Measurements from ENCODE around the gene SPACA5B.

The SPACA5B gene

GRCh38 chrX:48179691-48180090, 49.3 kb downstream of the SPACA5B start:
- TF ChIP-seq YY1 (IDR thresholded peaks at IDR 0.05; ENCODE audit: low read depth) (no peak), FOXM1 (IDR thresholded peaks at IDR 0.05; ENCODE audit: borderline replicate concordance, low read depth) (no peak), MAX (IDR thresholded peaks at IDR 0.05) (no peak), REST (IDR thresholded peaks at IDR 0.05; ENCODE audit: low read depth) (no peak), USF1 (IDR thresholded peaks at IDR 0.05) (no peak), CEBPB (IDR thresholded peaks at IDR 0.05) (no peak), RAD21 (IDR thresholded peaks at IDR 0.05; ENCODE audit: low read depth) (no peak), CREB1 (IDR thresholded peaks at IDR 0.05; ENCODE audit: low read depth) (no peak), EGR1 (IDR thresholded peaks at IDR 0.05) (no peak), ZBTB7A (IDR thresholded peaks at IDR 0.05; ENCODE audit: low read depth) (no peak), TAF1 (IDR thresholded peaks at IDR 0.05; ENCODE audit: low read depth) (no peak), NFIC (IDR thresholded peaks at IDR 0.05) (no peak), TCF12 (IDR thresholded peaks at IDR 0.05; ENCODE audit: low read depth) (no peak), EP300 (IDR thresholded peaks at IDR 0.05; ENCODE audit: borderline replicate concordance) (no peak), TEAD4 (IDR thresholded peaks at IDR 0.05) (no peak)

- no peak for TF ChIP-seq TAF1 (IDR thresholded peaks at IDR 0.05; ENCODE audit: low read depth)
- TF ChIP-seq TCF12 (IDR thresholded peaks at IDR 0.05; ENCODE audit: low read depth): no peak
- TF ChIP-seq MAX (IDR thresholded peaks at IDR 0.05): no peak
- TF ChIP-seq EGR1 (IDR thresholded peaks at IDR 0.05): no peak
- no peak for TF ChIP-seq REST (IDR thresholded peaks at IDR 0.05; ENCODE audit: low read depth)
- TF ChIP-seq CEBPB (IDR thresholded peaks at IDR 0.05): no peak
- TF ChIP-seq EP300 (IDR thresholded peaks at IDR 0.05; ENCODE audit: borderline replicate concordance): no peak
- no peak for TF ChIP-seq FOXM1 (IDR thresholded peaks at IDR 0.05; ENCODE audit: borderline replicate concordance, low read depth)
- TF ChIP-seq CREB1 (IDR thresholded peaks at IDR 0.05; ENCODE audit: low read depth): no peak
- no peak for TF ChIP-seq TEAD4 (IDR thresholded peaks at IDR 0.05)
These were observed 50.4 kb downstream of the SPACA5B start for GRCh38 chrX:48180811-48181210.

All from Ishikawa (cell line).